HUES6 (cell line): ENCODE measurements around the gene MYO15B.

Source experiments
- H3K27ac ChIP-seq: 2 replicates; pipeline ENCODE4 v1.7.0; 2013; ENCODE audit warnings: low read depth, mild to moderate bottlenecking, low read length, inconsistent platforms
- H3K27me3 ChIP-seq: 2 replicates; pipeline ENCODE4 v1.6.1; 2013; ENCODE audit warnings: low read length; ENCODE audit not compliant: control insufficient read depth, insufficient read depth
- H3K36me3 ChIP-seq: 2 replicates; pipeline ENCODE4 v1.6.1; 2013; ENCODE audit warnings: low read length; ENCODE audit not compliant: control insufficient read depth, insufficient read depth
- H3K4me1 ChIP-seq: 2 replicates; pipeline ENCODE4 v1.6.1; 2013; ENCODE audit warnings: low read length; ENCODE audit not compliant: control insufficient read depth, insufficient read depth
- H3K4me3 ChIP-seq: 2 replicates; pipeline ENCODE4 v1.5.1; 2013; ENCODE audit warnings: low read depth, low read length
- H3K9ac ChIP-seq: one replicate; pipeline ENCODE4 v1.6.1; 2013; ENCODE audit warnings: mild to moderate bottlenecking, low read length
- H3K9me3 ChIP-seq: 2 replicates; pipeline ENCODE4 v1.6.1; 2013; ENCODE audit warnings: low read depth, low read length; ENCODE audit not compliant: control insufficient read depth, insufficient read depth

MYO15B gene

DNA sequence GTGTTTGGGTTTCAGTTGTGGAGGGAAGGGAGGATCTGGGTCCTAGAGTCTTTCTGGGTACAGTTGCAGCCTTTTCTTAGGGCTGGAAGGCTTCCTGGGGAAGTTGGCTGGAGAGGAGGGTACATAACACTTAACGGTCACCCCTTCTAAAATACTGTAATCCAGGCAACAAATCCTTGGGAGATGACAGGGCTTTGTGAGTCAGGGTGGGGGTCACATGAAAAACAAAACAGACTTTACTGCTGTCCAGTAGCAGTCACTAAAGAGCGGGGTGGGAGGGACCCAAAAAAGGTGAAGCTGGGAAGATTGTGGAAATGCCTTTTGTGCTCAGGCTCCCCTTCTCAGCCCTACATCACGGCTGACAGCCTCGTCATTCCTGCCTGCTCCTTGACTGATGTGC lies 85.9 kb downstream of the MYO15B start:
- Histone ChIP-seq H3K9me3 (no peaks in the 10 kb centered on the region), H3K9ac (no peak overlapping the region), H3K4me1 (no peaks in the 10 kb centered on the region), H3K36me3 (peaks cover 62% of the 10 kb centered on the region), H3K4me3 (no peak overlapping the region), H3K27me3 (no peaks in the 10 kb centered on the region), H3K27ac (no peak overlapping the region)
